ENCODE results near the gene ATG101. TPM values are rescaled to one million over a fixed set of nuclear protein-coding genes. Genes with fewer than 3 reads are reported as not detected.

The ATG101 gene
- polyA plus RNA-seq, 1 experiment: 163 TPM

DNA sequence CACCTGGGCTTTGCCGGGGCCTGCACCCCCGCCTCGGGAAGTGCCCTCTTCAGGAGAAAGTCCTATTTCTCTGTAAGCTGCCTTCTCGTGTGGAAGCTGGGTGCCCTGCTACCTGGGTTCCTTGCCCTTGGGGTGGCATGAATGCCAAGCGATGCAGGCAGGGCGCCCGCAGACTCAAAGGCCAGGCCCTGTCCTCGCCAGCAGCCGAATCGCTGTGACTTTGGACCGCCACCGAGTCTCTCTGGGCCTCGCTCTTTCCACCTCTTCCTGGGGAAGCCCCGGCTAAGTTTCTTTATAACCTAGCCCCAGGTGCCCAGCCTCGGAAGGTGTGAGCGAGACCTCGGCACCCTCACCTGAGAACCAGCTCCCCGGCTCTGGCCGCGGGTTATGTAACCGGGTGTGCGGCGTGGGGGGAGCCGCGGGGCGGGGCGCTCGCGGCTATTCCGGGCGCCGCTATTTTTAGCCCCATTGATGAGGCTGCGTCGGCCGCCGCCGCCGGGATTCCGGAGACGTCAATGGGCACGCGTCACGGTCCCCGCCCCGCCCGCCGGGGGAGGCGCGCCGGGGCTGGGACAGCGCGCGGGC lies 33.1 kb upstream of the ATG101 start:
- POLR2A ChIA-PET: no interaction called here
- no peak for TF ChIP-seq CTCF (IDR thresholded peaks at IDR 0.05; ENCODE audit: insufficient read depth, low read depth, low read length)
- no peak for DNase-seq (ENCODE audit: low read depth)
- Histone ChIP-seq H3K27me3 (ENCODE audit: control insufficient read depth, insufficient read depth, low read length) (no peaks in the 10 kb centered on the region), H3K4me3 (ENCODE audit: low read depth, low read length) (peak overlapping the region; percentile 87), H3K36me3 (ENCODE audit: control insufficient read depth, insufficient read depth, low read length) (no peaks in the 10 kb centered on the region)
- CTCF ChIA-PET: interaction anchor here (2.3 to 24.9 kb wide), 4 partner anchors 13 to 45 kb away, joined by 7 to 974 read pairs (median 62); partner anchors contain the start of genes ATG101, NR4A1 and SMIM41

DNA sequence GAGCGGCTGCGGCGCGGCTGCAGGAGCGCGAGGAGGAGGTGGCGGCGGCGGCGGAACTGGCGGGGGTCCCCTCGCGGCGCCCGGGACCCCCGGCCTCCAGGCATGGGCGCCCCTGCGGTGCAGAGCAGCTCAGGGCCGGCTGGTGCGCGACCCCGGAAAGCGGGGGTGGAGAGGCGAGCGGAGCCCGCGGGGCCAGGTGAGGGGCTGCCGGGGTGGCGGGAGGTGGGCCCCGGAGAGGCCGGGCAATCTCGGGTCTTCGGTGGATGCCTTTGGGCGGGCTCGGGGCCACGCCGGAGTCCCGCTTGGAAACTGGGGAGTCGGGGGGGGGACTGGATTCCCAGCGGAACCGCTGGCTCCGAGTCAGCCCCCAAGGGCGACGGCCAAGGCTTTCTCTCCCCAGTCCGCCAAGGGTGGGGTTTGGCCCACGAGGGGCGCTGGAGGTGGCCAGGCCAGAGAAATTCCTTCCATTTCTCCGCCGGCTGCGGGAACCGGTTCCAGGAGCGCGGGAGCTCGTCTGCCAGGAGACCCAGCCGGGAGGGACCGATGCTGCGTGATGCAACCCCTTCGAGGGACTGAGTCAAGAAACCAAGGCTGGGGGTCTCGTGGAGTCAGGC lies 32.4 kb upstream of the ATG101 start:
- no peak for DNase-seq (ENCODE audit: low read depth)
- POLR2A ChIA-PET: no interaction called here
- Histone ChIP-seq H3K36me3 (ENCODE audit: control insufficient read depth, insufficient read depth, low read length) (no peaks in the 10 kb centered on the region), H3K27me3 (ENCODE audit: control insufficient read depth, insufficient read depth, low read length) (no peaks in the 10 kb centered on the region), H3K4me3 (ENCODE audit: low read depth, low read length) (peak overlapping the region; percentile 87)
- TF ChIP-seq CTCF (IDR thresholded peaks at IDR 0.05; ENCODE audit: insufficient read depth, low read depth, low read length): peak; percentile 34
- CTCF ChIA-PET: interaction anchor here (0.5 to 24.9 kb wide), 6 partner anchors 8 to 620 kb away, joined by 3 to 974 read pairs (median 11); partner anchors contain the start of genes ATG101, NR4A1 and SMIM41

DNA sequence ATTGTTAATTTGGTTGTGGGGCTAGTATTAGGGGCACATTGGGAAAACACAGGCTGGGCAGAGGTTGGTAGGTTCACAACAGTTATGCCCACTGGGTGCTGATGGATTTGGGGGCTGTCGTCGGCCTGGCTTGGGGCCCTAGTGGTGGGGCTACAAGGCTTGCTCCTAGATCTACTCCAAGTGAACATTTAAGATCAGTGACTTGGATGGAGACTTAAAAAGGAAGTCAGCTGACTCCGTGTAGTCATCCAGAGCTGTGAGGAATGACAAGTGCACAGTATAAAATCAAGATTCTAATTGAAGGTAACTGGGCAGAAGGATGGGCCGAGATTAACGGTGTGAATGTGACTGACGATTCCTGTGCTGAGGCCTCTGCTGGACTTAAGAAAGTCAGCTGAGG lies 31.3 kb upstream of the ATG101 start:
- H3K36me3 ChIP-seq (ENCODE audit: control insufficient read depth, insufficient read depth, low read length): 0 out of 2 replicates have a peak, but pooled peaks cover 2% of the 10 kb centered on the region
- no peak overlapping the region for H3K4me3 ChIP-seq (ENCODE audit: low read depth, low read length)
- no peak for TF ChIP-seq CTCF (IDR thresholded peaks at IDR 0.05; ENCODE audit: insufficient read depth, low read depth, low read length)
- DNase-seq (ENCODE audit: low read depth): no peak
- ChIA-PET CTCF (interaction anchor here (2.3 to 24.9 kb wide), 4 partner anchors 9 to 44 kb away, joined by 7 to 974 read pairs (median 64); partner anchors contain the start of genes ATG101, NR4A1 and SMIM41), POLR2A (interaction anchor here (0.8 kb wide), 1 partner anchor 12 kb away, joined by 3 read pairs; no protein-coding TSS in a partner anchor)
- H3K27me3 ChIP-seq (ENCODE audit: control insufficient read depth, insufficient read depth, low read length): no peaks in the 10 kb centered on the region

DNA sequence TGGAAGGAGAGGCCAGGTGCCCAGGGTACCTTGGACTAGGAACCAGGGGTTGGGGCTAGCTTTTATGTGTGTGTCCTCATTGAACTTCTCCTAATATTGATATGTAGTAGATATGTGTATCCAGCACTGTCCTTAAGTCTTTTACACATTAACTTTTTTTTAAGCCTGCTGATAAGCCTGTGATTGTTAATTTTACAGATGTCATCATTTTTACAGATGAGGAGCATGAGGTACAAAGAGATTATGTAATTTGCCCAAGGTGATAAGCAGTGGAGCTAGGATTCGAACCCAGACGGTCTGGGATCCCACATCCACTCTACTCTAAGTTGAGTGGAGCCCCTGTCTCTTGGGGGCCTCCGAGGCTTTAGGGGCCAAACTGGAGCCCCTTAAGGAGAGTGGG lies 28.7 kb upstream of the ATG101 start:
- POLR2A ChIA-PET: no interaction called here
- Histone ChIP-seq H3K27me3 (ENCODE audit: control insufficient read depth, insufficient read depth, low read length) (no peaks in the 10 kb centered on the region), H3K36me3 (ENCODE audit: control insufficient read depth, insufficient read depth, low read length) (0 out of 2 replicates have a peak, but pooled peaks cover 2% of the 10 kb centered on the region), H3K4me3 (ENCODE audit: low read depth, low read length) (no peak overlapping the region)
- DNase-seq (ENCODE audit: low read depth): no peak
- CTCF ChIA-PET: interaction anchor here (0.9 to 24.9 kb wide), 5 partner anchors 9 to 41 kb away, joined by 3 to 974 read pairs (median 7); partner anchors contain the start of genes ATG101 and SMIM41
- TF ChIP-seq CTCF (IDR thresholded peaks at IDR 0.05; ENCODE audit: insufficient read depth, low read depth, low read length): no peak

GRCh38 chr12:52041695-52042123 lies 28.1 kb upstream of the ATG101 start:
- CTCF ChIA-PET: interaction anchor here (0.9 to 24.9 kb wide), 4 partner anchors 10 to 40 kb away, joined by 3 to 974 read pairs (median 6); partner anchors contain the start of genes ATG101 and SMIM41
- DNase-seq (ENCODE audit: low read depth): no peak
- POLR2A ChIA-PET: no interaction called here

More at GRCh38 chr12:52041695-52042123, 28.1 kb upstream of the ATG101 start:
- H3K4me3 ChIP-seq (ENCODE audit: low read depth, low read length): no peak overlapping the region
- no peaks in the 10 kb centered on the region for H3K27me3 ChIP-seq (ENCODE audit: control insufficient read depth, insufficient read depth, low read length)
- H3K36me3 ChIP-seq (ENCODE audit: control insufficient read depth, insufficient read depth, low read length): 0 out of 2 replicates have a peak, but pooled peaks cover 2% of the 10 kb centered on the region
- 0 out of 2 replicates have a peak, but pooled peaks have one; percentile 2 for TF ChIP-seq CTCF (IDR thresholded peaks at IDR 0.05; ENCODE audit: insufficient read depth, low read depth, low read length)

Measured in BJ (cell line).